C4-2B (cell line): ENCODE data around the gene GPR37L1.

Source experiments
- H3K27ac ChIP-seq: fragments of 450-650 bp; 2 replicates; pipeline ENCODE4 v1.5.1; 2017
- CTCF ChIP-seq: fragments of 450-650 bp; conservative IDR thresholded peaks from 2 replicates; pipeline ENCODE4 v1.5.1; 2017; ENCODE audit warnings: mild to moderate bottlenecking
- ZFX ChIP-seq: fragments of 450-650 bp; IDR thresholded peaks from 2 replicates; pipeline ENCODE4 v1.6.1; 2017

The GPR37L1 gene

DNA sequence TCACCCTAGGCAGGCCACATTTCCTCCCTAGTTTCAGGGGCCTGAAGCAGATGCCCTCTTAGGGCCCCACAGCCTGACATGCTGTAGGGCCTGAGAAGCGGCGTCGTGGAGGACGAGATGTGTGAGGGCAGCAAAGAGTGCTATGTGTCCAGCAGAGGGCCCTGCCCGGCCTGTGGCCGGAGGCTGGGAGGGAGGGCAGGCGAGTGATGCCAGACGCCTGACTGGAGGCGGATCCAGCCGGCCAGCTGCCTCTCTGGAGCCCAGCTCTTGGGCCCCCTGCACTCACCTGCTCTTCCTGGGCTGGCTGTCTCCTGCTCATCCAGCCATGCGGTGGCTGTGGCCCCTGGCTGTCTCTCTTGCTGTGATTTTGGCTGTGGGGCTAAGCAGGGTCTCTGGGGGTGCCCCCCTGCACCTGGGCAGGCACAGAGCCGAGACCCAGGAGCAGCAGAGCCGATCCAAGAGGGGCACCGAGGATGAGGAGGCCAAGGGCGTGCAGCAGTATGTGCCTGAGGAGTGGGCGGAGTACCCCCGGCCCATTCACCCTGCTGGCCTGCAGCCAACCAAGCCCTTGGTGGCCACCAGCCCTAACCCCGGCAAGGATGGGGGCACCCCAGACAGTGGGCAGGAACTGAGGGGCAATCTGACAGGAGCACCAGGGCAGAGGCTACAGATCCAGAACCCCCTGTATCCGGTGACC, at the start of gene GPR37L1:
Gene GPR37L1 (plus strand): TSS at position 279 of the 697 bp plus-strand sequence. CDS start 47 bp downstream, at position 326.
- H3K27ac ChIP-seq: no peak within 1 kb of the TSS
- TF ChIP-seq CTCF (no peak; the same call in 1 of the 2 replicates), ZFX (no peak)

DNA sequence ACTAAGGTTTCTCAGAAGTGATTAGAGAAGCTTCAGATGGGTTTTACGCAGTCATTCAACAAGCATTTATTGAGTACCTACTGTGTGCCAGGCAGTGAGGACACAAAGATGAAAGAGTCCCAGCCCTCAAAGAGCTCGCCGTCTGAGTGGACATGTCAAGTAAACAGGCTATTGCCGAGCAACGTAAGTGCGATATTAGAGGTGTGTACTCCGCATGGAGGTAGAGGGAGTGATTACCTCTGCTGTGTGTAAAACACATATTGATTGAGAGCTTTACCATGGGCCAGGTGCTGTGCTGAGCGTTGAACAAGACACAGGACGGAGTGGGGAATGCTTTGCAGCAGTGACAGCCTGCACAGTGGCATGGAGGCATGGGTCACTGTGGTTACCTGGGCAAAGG, 49.5 kb upstream of the GPR37L1 start:
- no peak for TF ChIP-seq ZFX
- no peak for TF ChIP-seq CTCF

DNA sequence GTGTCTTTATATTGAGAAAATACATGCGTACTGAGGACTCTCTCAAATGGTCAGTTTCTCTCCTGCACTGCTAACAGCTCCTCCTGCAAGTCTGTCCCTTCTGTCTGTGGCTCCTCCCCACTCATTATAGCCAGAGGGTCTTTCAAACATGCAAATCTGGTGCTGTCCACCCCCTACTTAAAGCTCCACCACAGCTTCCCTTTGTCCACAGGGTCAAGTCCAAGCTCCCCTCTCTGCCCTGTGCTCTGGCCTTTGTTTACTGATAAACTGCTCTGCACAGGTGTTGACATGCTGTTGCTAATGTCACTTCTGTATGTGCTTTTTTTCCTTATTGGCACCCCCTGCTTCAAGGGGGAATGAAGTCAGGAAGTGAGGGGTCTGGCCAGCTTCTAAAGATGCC, 47.7 kb upstream of the GPR37L1 start:
- H3K27ac ChIP-seq: no peak overlapping the region
- TF ChIP-seq CTCF: no peak
- no peak for TF ChIP-seq ZFX

More for the DNA sequence above, 49.5 kb upstream of the GPR37L1 start:
- no peak overlapping the region for H3K27ac ChIP-seq

- TF ChIP-seq CTCF: no peak
- TF ChIP-seq ZFX: no peak
- no peak overlapping the region for H3K27ac ChIP-seq
These were observed 47.3 kb upstream of the GPR37L1 start for GRCh38 chr1:202075389-202075788.

GRCh38 chr1:202076050-202076511, 46.6 kb upstream of the GPR37L1 start:
- no peak overlapping the region for H3K27ac ChIP-seq
- TF ChIP-seq ZFX (no peak), CTCF (no peak)

- no peak overlapping the region for H3K27ac ChIP-seq
- no peak for TF ChIP-seq CTCF
- TF ChIP-seq ZFX: no peak
These were observed 44.5 kb upstream of the GPR37L1 start for GRCh38 chr1:202078241-202078640.

DNA sequence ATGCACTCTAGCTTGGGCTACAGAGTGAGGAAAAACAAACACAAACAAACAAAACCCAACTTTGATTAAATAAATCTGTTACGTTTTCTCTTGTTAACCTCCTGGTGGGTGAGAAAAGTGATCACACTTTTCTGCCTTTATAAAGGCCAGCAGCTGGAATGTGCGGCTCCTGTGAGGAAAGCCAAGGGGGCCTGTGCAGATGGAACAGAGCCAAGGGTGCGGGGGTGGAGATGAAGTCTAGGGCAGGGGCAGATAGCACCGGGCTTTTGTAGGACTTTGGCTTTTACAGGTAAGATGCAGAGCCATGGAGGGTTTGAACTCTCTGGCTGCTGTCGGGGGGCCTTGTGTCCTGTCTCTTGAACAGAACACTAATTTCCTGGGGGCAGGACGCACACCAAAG, 40.7 kb upstream of the GPR37L1 start:
- no peak overlapping the region for H3K27ac ChIP-seq
- no peak for TF ChIP-seq CTCF
- TF ChIP-seq ZFX: no peak
